Stimulated activated naive CD4-positive, alpha-beta T cell treated with Interleukin-2 at 50 U/mL for 16 hours (primary cell): ENCODE measurements around the gene HS3ST3A1.

Experiments used
- DNase-seq: peaks from one replicate; lab custom pipeline; 2025; lab: John Stamatoyannopoulos, UW

HS3ST3A1 gene

DNA sequence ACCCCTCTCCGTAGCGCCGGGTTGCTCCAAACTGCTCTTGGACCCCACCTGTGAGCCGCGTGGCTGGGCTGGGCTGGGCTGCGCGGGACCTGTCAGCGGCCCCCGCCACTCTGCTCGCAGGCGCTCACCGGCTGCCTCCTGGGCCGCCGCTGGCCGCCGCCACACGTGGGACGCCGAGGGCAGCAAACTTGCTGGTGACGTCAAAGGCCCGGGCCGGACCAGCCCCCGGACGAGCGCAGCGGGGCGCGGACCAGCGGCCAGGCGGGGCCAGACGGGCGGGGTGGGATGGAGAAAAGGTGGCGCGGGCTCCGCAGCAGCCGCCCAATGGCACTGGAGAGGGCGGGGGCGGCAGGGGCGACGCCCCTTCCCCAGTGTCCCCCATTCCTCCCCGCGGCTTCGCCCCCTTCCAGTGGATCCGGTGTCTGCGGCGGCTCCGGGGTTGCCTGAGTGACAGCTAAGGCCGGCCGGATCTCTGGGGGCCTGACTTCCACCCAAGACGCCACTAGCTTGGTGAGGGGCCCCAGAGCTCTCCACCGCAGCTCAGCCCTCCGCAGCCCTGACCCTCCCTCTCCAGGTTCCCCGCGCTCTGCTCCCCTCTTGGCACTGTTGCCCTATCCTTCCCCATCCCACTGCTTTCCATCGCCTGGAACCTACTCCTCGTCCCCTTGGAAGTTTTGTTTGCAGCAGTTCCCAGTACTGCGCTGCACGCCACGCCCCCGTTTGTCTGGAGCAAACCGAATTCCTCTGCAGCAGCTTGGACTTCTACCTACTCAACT, at the start of gene HS3ST3A1:
Gene HS3ST3A1, minus strand, starts transcription at position 154 of the 776 bp plus-strand sequence. CDS start 800 bp downstream, outside the sequence.
- DNase-seq = no peak

DNA sequence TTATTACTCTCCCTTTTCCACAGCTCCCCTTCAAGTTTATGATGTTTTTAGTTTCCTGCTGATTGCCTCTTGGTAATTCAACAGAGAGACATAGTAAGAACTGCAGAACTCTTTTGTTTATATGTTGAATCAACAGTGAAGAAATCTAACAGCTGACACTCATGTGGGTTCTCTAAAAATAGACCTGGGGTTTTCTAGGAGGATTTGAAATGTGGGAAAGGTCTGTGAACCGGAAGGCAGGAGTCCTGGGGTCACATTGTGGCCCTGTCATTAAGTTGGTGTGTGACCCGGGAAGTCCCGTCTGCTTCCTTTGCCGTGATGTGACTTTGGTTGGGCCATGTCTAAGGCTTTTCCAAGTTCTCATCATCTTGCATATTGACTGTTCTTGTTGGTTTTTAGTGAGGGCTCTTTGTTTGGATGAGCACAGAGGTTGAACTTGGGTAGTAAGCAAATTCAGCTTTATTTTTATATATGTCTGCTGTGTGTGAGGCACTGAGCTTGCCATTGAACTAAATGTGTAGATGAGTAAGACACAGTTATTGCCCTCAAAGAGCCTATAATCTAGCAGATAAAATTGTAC, 48.5 kb upstream of the HS3ST3A1 start:
- no peak for DNase-seq

DNA sequence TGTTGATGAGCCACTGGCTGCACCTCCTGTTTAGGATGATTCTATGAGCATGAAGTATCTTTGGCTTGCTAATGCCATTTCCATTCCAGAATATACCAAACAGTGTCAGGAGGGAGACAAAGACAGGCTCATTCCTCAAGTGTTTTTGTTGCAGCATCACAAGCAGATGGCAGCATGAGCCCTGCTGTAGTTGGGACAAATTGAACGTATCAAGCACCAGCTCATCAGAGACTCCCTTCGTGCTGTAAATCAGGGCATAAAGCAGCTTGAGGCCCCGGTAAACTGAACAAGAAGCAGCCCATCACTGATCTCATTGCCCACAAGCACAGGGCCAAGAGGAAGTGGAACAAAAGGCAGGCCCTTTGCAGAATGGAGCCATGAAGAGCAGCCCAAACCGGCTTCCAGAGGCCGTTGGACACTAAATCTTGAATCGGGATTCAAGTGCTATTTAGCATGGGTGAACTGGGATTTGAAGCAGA, 45.9 kb upstream of the HS3ST3A1 start:
- DNase-seq = no peak

DNA sequence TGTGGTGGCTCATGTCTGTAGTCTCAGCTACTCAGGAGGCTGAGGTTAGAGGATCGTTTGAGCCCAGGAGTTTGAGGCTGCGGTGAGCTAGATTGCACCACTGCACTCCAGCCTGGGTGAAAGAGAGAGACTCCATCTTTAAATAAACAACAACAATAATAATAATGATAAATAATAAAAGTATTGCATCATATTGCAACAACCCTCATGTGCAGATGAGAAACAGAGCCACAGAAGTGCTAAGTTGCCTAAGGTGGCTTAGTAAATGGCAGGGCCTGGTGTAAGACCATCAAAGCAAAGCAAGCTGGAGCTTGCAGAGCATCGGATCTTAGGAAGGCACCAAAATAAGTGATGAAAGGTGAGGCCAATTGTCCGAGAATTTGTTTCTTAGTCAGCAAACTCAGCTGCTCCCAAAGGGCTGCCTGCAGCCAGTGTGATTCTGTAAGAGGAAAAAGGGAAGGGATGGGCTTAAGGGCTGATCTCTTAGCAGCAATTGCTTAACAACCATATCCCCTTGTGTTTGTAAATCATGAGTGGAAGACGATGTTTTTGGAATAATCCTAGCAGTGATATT, 45.3 kb upstream of the HS3ST3A1 start:
- DNase-seq = no peak

DNA sequence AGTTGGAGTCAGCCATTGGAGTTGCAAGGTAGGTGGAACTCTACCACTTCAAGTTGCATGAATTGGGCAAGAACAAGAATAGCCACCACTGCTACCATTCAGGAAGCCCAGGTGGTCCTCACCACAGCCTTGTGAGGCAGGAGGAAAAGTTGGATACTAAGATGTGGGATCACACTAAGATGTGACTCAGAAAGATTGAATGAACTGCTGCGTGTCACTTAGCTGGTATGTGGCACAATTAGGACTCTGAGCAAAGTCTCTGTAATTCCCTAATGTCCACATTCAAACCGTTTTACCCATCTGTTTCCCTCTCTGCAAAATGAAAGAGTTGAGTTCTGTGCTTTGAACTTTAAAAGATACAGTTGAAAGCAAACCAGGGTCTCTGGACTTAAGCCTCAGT, 44.7 kb upstream of the HS3ST3A1 start:
- no peak for DNase-seq

DNA sequence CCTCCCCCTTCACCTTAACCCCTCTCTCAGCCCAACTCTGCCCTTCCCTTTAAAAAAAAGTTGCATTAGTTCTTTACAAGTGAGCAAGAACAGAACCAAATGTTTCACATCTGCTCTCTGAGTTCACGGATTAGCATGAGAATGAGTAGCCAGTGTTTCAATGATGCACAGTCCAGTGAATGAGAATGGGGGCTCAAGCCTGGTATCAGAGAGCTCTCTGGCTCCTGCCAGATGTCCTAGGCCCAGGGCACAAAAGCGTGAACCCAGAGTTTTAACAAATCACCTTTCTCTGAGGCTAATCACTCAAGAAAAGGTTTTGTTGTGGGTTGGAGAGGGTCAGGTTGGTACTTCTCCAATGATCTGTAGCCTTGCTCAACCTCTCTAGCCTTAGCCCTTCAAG, 41.5 kb upstream of the HS3ST3A1 start:
- no peak for DNase-seq

DNA sequence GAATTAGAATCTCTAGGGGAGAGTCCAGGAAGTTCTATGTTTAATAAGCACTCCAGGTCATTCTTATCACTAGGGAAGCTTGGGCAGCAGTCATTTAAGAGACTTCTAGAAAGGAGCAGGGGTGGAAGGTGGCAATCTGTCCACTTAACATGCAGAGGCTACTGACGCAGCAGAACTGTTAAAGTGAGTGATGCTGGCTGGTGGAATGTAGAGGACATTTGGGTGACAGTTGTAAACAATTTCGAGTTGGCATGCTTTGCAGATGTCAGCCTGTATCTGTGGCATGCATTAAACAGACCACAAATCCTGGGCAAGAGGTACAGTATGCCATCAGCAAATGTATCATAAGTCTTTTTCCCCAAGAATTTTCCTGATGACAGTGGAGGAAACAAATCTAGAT, 40.5 kb upstream of the HS3ST3A1 start:
- no peak for DNase-seq

DNA sequence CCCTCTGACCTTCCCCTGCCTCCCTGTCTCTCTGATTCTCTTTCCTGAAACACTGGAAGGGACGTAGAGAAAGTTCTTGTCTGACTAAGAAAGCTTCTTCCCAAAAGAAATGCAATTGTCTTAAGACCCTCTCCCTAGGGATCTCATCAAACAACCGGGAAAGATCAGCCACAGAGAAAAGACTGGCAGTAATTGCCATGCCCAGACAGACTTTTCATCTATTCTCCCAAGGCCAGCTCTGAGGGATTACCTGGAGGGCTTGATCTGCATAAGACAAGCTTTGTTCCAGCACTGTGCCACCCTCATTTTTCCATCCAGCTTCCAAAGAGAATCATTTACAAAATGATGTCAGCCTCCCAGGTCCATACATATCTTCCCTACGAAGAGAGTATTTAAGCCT, 38.8 kb upstream of the HS3ST3A1 start:
- no peak for DNase-seq

DNA sequence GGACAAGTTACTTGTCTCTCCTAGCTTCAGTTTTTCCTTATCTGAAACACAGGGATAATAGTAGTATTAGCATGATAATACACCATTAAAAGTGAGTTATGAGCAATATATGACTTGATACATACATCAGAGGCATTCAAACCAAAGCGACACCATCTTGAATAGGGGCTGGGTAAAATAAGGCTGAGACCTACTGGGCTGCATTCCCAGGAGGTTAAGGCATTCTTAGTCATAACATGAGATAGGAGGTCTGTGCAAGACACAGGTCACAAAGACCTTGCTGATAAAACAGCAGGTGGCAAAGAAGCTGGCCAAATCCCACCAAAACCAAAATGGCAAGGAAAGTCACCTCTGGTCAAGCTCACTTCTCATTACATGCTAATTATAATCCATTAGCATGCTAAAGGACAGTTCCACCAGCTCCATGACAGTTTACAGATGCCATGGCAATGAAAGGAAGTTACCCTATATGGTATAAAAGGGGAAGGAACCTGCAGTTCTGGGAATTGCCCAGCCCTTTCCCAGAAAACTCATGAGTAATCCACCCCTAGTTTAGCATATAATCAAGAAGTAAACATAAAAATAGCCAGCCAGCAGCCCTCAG, 37.2 kb upstream of the HS3ST3A1 start:
- no peak for DNase-seq

DNA sequence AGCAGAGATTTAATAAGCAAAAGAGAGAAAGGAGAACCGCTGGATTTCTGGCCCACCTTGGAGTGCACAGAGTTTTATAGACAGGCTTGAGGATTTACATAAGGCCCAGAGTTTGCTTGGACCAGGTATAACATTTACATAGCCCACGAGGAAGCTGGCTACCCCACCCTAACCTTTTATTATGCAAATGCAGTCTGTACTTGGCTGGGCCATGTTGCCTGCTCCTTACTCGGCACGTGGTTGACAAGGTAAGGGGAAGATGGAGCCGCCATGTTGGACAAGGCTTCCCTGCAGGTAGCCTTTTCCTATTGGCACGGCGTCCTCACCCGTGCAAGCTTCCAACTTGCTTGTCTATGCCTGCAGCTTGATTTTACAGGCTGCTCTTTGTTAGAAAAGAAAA, 35.2 kb upstream of the HS3ST3A1 start:
- no peak for DNase-seq

DNA sequence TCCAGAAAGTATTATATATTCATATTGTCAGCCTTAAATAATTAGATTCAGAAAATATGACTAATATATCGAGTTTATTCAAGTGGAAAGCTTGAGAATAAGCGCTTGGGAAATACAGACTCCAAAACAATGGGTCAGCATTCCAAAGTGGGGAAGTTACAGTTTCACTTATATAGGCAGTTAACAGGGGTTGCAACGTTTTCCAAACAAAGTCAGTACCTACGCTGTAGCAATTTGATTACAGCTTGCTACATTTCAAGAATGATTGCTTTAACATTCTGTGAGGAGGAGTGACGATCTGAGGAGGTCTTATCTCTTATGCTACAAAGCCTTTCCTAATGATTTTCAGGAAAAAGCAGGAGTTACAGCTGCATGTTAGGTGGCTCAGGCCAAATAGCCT, 34.2 kb upstream of the HS3ST3A1 start:
- no peak for DNase-seq

DNA sequence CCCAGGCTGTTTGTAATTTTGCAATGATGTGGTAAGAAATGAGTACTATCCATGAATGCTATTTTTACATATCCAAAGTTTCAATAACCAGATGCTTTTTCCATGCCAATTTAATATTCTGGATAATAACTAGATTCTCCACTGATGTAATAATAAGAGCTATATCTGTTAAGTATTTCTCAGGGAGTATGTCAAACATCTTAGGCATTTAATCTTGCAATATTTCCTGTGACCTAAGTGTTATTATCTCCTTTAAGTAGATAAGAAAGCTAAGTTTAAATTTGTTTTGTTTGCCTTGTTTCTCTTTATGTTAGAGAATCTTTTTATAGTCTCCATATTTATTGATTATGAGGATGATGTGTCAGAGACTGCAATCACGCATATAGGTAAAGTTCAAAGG, 32.3 kb upstream of the HS3ST3A1 start:
- no peak for DNase-seq

DNA sequence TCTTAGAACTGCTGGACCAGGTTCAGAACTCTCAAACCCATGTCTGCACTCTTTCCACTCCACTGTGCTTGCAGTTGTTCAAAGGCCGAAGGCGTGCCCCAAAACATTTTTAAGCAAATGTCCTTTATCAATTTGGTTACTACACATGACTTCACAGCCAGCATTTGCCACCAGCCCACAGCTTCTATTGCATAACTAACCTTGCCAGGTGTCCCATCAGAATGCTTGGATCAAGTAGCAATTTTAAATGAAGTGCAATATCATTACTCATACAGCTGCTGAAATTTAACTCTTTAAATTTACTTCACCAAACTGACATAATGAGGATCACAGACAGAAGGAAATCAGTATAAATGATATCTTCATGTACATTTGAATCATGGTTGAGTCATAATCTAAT, 29.8 kb upstream of the HS3ST3A1 start:
- DNase-seq = no peak

DNA sequence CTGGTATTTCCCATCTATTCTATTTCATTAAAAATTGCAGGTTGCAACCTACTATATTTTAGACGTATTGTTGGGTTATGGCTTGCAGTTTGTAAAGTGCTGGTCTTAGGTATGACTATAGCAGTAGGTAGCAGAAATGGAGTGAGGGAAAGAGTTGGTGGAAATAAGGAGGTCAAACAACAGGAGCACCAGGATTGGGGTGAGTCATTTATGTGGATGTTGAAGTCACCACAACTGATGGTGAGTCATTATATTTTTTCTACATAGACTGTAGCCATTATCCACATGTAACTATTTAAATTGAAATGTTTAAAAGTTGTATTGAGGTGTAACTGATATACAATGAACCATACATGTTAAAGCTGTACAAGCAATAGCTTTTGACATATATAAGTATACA, 25.0 kb upstream of the HS3ST3A1 start:
- DNase-seq = no peak

DNA sequence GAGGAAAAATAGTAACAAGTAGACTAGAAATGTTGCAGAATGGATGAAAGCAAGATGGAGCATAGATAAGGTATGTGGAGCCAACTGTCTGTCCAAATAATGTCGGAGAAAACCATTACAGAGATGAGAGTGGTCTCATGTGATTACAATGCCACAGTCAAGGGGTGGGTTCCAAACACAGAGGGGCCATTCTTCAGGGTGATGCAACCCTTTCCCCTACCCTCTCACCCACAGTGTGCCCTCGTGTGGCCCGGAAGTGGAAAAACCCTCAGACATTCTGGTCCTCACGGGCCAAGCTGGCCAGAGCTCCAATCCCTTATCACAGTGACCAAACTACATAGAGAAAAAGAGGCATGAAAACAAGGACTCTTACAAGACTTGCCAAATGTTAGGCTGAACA, 17.7 kb upstream of the HS3ST3A1 start:
- no peak for DNase-seq

DNA sequence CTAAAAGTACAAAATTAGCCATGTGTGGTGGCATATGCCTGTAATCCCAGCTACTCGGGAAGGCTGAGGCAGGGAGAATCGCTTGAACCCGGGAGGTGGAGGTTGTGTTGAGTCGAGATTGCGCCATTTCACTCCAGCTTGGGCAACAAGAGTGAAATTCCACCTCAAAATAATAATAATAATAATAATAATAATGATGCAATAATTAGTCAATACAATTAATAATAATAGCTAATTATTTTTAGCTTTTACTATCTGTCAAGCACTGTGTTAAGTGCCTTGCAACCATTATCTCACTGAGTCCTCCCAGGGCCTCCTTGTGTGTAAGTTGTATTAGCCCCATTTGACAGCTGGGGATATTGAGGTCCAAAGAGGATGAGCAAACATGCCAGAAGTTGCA, 14.3 kb upstream of the HS3ST3A1 start:
- DNase-seq = no peak

DNA sequence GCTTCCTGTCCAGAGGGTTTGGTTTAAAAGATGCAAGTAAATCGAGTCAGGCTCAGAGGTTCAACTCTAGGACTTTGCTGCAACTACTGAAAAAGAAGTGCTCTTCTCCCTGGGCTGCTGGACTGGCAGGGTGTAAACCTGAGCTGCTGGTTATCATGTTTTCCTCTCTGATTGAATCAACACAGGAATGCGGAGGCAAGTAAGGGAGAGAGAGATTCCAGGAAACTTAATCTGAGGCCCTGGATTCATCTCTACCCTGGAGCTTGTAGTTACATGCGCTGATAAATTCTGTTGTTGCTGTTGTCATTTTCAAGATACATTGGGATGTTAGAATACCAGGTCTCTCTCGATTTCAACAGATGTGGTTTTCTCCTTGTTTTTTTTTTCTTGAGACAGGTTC, 8.2 kb upstream of the HS3ST3A1 start:
- no peak for DNase-seq

DNA sequence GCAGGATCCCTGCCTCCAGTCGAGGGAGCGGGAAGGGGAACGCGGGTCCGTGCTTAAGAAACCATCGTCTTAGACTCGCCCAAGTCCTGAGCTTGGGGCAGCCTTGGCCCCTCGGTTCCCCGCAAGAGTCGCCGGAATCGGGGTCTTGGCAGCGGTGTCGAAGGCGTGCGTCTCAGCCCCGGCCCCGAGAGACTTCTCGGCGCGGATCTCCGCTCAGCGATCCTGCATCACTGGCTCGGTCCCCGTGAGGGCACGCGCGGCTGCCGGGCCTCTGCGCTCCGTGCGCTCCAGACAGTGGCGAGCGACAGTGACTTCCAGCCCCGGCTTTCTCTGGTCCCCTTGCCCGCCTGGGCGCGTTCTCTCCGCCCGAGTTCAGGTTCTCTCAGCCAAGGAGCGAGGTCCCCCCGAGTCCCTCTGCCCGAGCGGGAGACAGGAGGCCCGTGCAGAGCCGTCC, 380 bp downstream of the HS3ST3A1 start:
- no peak for DNase-seq

DNA sequence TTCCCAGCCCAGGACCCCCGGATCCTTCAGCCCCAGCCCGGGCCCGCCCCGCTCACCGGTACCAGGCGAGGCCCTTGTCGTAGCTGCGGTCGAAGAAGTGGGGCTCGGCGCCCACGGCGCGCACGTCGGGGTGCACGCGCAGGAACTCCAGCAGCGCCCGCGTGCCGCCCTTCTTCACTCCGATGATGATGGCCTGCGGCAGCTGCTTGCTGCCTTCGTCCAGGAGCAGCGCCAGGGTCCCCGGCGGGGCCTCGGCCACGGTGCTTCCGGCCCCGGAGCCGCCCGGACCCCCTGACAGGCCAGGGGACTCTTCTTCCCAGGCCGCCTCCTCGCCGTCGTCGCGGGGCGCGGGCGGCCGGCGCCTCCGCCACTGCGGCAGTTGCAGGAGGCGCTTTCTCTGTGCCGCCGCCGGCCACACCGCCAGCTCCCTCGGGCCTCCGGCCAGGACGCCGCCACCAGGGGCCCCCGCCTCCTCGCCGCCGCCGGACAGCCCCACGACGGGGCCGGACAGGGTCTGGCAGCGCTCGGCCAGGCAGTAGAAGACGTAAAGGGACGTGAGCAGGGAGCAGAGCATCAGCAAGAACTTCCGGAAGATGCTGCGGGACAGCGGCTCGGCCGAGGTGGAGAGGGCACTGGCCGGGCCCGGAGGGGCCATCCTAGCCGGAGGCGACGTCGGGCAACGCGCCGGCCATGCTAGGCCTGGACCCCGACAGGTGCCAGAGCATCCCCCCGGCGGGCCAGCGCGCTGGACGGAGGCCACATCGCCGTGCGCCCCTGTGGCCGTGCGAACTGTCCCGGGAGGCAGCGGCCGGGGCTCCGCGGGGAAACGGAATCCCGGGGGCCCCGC, 1.0 kb downstream of the HS3ST3A1 start:
- DNase-seq = no peak

DNA sequence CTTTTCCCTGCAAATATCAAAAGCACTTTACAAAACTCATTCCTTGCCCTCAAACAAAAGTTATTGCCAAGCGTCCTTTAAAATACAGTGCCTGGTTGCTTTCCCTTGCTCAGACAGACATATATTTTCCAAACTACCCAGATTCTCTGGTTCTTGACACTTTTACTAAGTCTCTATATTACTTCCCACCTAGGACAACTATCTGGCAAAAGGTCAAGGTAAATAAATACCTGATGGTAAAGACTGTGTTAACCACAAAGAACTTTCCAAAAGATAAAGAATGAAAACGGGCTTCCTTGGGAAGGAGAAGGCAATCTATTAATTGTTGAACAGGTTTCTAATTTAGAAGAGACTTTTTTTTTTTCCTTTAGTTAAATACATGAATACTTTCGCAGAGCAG, 1.9 kb downstream of the HS3ST3A1 start:
- DNase-seq = no peak

DNA sequence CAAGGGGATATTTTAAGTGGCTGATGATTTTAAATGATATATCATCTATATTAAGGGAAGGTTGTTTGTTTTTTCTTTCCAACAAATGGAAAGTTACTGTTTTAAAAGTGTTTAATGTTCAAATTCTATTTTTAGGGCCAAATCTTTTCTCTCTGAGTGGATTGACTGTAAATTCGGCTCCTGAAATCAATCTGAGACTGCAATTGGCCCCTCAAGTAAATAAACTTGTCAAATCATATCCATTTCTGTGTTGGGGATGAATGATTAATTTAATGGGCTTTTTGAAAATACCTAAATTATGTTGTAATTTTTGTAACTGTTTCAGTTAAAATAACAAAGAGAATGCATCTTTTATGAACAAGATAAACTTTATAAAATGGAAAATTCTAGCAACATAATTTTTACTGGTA, 2.6 kb downstream of the HS3ST3A1 start:
- no peak for DNase-seq
